G401.6 (cell line): ENCODE results near the gene SLC2A4.
"Not testable (repeated sequence)": the region's sequence is repeated elsewhere in the genome, so short reads cannot be mapped to it uniquely, and the experiment has no call there.

Source experiments
- FAIRE-seq: peaks from 2 replicates; lab custom pipeline; 2012; peaks lifted over from hg19 to GRCh38; lab: Jason Lieb, UNC

Gene SLC2A4

GRCh38 chr17:7281074-7281952 lies at the start of gene SLC2A4:
Gene SLC2A4, plus strand, starts transcription at chr17:7281718. Its CDS starts 217 bp downstream, at chr17:7281935.
- peak; percentile 99 for FAIRE-seq

- FAIRE-seq, result no peak
Measured at GRCh38 chr17:7232114-7232513, 49.4 kb upstream of the SLC2A4 start.

GRCh38 chr17:7233701-7234082 lies 47.8 kb upstream of the SLC2A4 start:
- FAIRE-seq, result no peak

- peak; percentile 89 for FAIRE-seq
Measured at GRCh38 chr17:7234083-7234951, 47.2 kb upstream of the SLC2A4 start, which contains the start of gene DVL2. Gene DVL2, minus strand, starts transcription at chr17:7234517. Its CDS starts 255 bp downstream, at chr17:7234262.

- FAIRE-seq, result no peak
Measured at GRCh38 chr17:7235693-7236665, 45.5 kb upstream of the SLC2A4 start.

GRCh38 chr17:7236808-7237207 lies 44.7 kb upstream of the SLC2A4 start:
- FAIRE-seq, result no peak

GRCh38 chr17:7237266-7237760 lies 44.2 kb upstream of the SLC2A4 start:
- no peak for FAIRE-seq

GRCh38 chr17:7237761-7238419 lies 43.6 kb upstream of the SLC2A4 start:
- no peak for FAIRE-seq

GRCh38 chr17:7238420-7239090 lies 43.0 kb upstream of the SLC2A4 start:
- no peak for FAIRE-seq

GRCh38 chr17:7239091-7240027 lies 42.2 kb upstream of the SLC2A4 start, which contains the start of gene PHF23:
Gene PHF23, minus strand, starts transcription at chr17:7239457. Its CDS starts 178 bp downstream, at chr17:7239279.
- peak; percentile 99 for FAIRE-seq

- FAIRE-seq, result no peak
Measured at GRCh38 chr17:7240375-7240774, 41.1 kb upstream of the SLC2A4 start.

GRCh38 chr17:7241090-7241733 lies 40.3 kb upstream of the SLC2A4 start:
- no peak for FAIRE-seq

- FAIRE-seq, result peak; percentile 92
Measured at GRCh38 chr17:7241783-7242716, 39.5 kb upstream of the SLC2A4 start, which contains the start of gene GABARAP. Gene GABARAP, minus strand, starts transcription at chr17:7242449. Its CDS starts 119 bp downstream, at chr17:7242330.

- FAIRE-seq, result no peak
Measured at GRCh38 chr17:7242717-7243452, 38.6 kb upstream of the SLC2A4 start.

- no peak for FAIRE-seq
Measured at GRCh38 chr17:7243453-7243729, 38.1 kb upstream of the SLC2A4 start.

GRCh38 chr17:7243838-7244237 lies 37.7 kb upstream of the SLC2A4 start:
- FAIRE-seq, result not testable (repeated sequence)

- FAIRE-seq, result no peak
Measured at GRCh38 chr17:7246779-7247178, 34.7 kb upstream of the SLC2A4 start.
